PC-3 (cell line): Measurements from ENCODE around the gene IQSEC1. TPM values are rescaled to one million over a fixed set of nuclear protein-coding genes. Genes with fewer than 3 reads are reported as not detected.

ENCODE experiments used
- ATAC-seq: fragments of 200-7000 bp; cut with Tn5 transposase; 2 replicates; pipeline ENCODE4 v1.9.1; 2020; ENCODE audit warnings: mild to moderate bottlenecking, moderate library complexity
- BruUV-seq: library from RNA; stranded (reverse); fragments of 400-500 nt; replicated peaks from 2 replicates; lab custom pipeline; 2021; lab: Mats Ljungman, UMichigan
- CTCF ChIA-PET: fragments of 300-600 bp; sonication (Branson Sonifier 250); formaldehyde crosslinking; loops from one replicate; lab custom pipeline; 2022; ENCODE audit warnings: antibody characterized with exemption; lab: Charles Lee
- POLR2A ChIA-PET: fragments of 300-600 bp; sonication (Branson Sonifier 250); formaldehyde crosslinking; loops from one replicate; lab custom pipeline; 2022; ENCODE audit warnings: antibody characterized with exemption; ENCODE audit not compliant: unreplicated experiment; lab: Charles Lee
- DNase-seq: peaks from one replicate; pipeline ENCODE4 v3.0.0-alpha.2; 2015
- H2AFZ ChIP-seq: fragments of 300-600 bp; sonication (generic); 2 replicates; pipeline ENCODE4 v1.6.0; 2016; ENCODE audit warnings: antibody characterized with exemption, low read length
- H3F3A ChIP-seq: fragments of 300-600 bp; sonication (generic); one replicate; pipeline ENCODE4 v1.6.0; 2017; ENCODE audit warnings: antibody characterized with exemption, low read length, control low read depth, mild to moderate bottlenecking; ENCODE audit not compliant: unreplicated experiment
- H3K27ac ChIP-seq: fragments of 300-600 bp; sonication (generic); 2 replicates; pipeline ENCODE4 v1.5.1; 2016; ENCODE audit warnings: mild to moderate bottlenecking, low read length
- H3K27me3 ChIP-seq: fragments of 300-600 bp; sonication (generic); 2 replicates; pipeline ENCODE4 v1.6.1; 2016; ENCODE audit warnings: low read length, mixed read lengths
- H3K36me3 ChIP-seq: fragments of 300-600 bp; sonication (generic); 2 replicates; pipeline ENCODE4 v1.6.1; 2016; ENCODE audit warnings: low read depth, mixed run types, low read length, mixed read lengths
- H3K4me1 ChIP-seq: fragments of 300-600 bp; sonication (generic); 2 replicates; pipeline ENCODE4 v1.5.1; 2016; ENCODE audit warnings: low read length; ENCODE audit not compliant: insufficient read depth
- H3K4me2 ChIP-seq: fragments of 300-600 bp; sonication (generic); 2 replicates; pipeline ENCODE4 v1.6.0; 2016; ENCODE audit warnings: low read length
- H3K4me3 ChIP-seq: fragments of 300-600 bp; sonication (generic); 2 replicates; pipeline ENCODE4 v1.5.1; 2016; ENCODE audit warnings: mild to moderate bottlenecking, low read length, mixed read lengths
- H3K79me2 ChIP-seq: fragments of 300-600 bp; sonication (generic); 2 replicates; pipeline ENCODE4 v1.6.1; 2017; ENCODE audit warnings: low read length, mixed read lengths
- H3K9ac ChIP-seq: fragments of 300-600 bp; sonication (generic); 2 replicates; pipeline ENCODE4 v1.6.0; 2016; ENCODE audit warnings: mild to moderate bottlenecking, low read length
- H3K9me2 ChIP-seq: fragments of 300-600 bp; sonication (generic); replicated peaks from 2 replicates; pipeline ENCODE4 v1.6.1; 2016; ENCODE audit warnings: mixed run types, low read length, mixed read lengths
- H3K9me3 ChIP-seq: fragments of 300-600 bp; sonication (generic); 2 replicates; pipeline ENCODE4 v1.6.1; 2016; ENCODE audit warnings: low read length, mixed read lengths
- H4K20me1 ChIP-seq: fragments of 300-600 bp; sonication (generic); 2 replicates; pipeline ENCODE4 v1.6.1; 2016; ENCODE audit warnings: low read length, mixed read lengths
- CTCF ChIP-seq: fragments of 300-600 bp; sonication (generic); conservative IDR thresholded peaks from 2 replicates; pipeline ENCODE4 v1.5.1; 2017; ENCODE audit warnings: antibody characterized with exemption, low read depth, mild to moderate bottlenecking, low read length
- EZH2 ChIP-seq: fragments of 300-600 bp; sonication (generic); IDR thresholded peaks from one replicate; pipeline ENCODE4 v1.6.1; 2017; ENCODE audit warnings: antibody characterized with exemption, mild to moderate bottlenecking, low read length; ENCODE audit not compliant: unreplicated experiment
- EZH2phosphoT487 ChIP-seq: fragments of 300-600 bp; sonication (generic); IDR thresholded peaks from 2 replicates; pipeline ENCODE4 v1.6.1; 2018; ENCODE audit warnings: mild to moderate bottlenecking, antibody characterized with exemption, low read length, borderline replicate concordance
- intact Hi-C: fragments of 100-400 bp; cut with micrococcal nuclease; formaldehyde crosslinking; loops from 2 replicates; pipeline ENCODE4 v1.9.0; 2023
- total RNA-seq: library from RNA; depleted of rRNA; stranded (reverse); fragments of >200 nt; gene quantifications from 2 replicates; pipeline ENCODE4 v1.2.3, GENCODE V29; 2014

Gene IQSEC1
- total RNA-seq, 1 experiment from 2014 or later, result 37.9 TPM

- H3K36me3 ChIP-seq, result no peaks in the 10 kb centered on the region; the same call in 1 of the 2 replicates
- peaks cover 15% of the 10 kb centered on the region for H3K9me3 ChIP-seq
- no peaks in the 10 kb centered on the region for H3K9me2 ChIP-seq
- no peak overlapping the region for H2AFZ ChIP-seq
- CTCF ChIA-PET, result interaction anchor here (0.6 kb wide), 1 partner anchor 118 kb away, joined by 3 read pairs; no protein-coding TSS in a partner anchor
- POLR2A ChIA-PET, result no interaction called here
- TF ChIP-seq CTCF, result no peak
- TF ChIP-seq EZH2phosphoT487, result no peak
- no peak for TF ChIP-seq EZH2
- ATAC-seq (no peak), DNase-seq (no peak)
- H3K79me2 ChIP-seq, result no peaks in the 10 kb centered on the region
- H3K27me3 ChIP-seq, result no peaks in the 10 kb centered on the region
- intact Hi-C loops, result no loop called here
- H4K20me1 ChIP-seq, result no peaks in the 10 kb centered on the region
- H3K4me1 ChIP-seq, result no peaks in the 10 kb centered on the region
- no TSS peak for BruUV-seq
- H3F3A ChIP-seq, result no peaks in the 10 kb centered on the region
- no peak overlapping the region for H3K9ac ChIP-seq
- H3K4me2 ChIP-seq, result no peak overlapping the region
- no peak overlapping the region for H3K27ac ChIP-seq
- no peak overlapping the region for H3K4me3 ChIP-seq
Observed at GRCh38 chr3:12866836-12867235, 206.4 kb downstream of the IQSEC1 start.

- ATAC-seq (no peak), DNase-seq (no peak)
- no peak overlapping the region for H3K27ac ChIP-seq
- no peak overlapping the region for H3K9ac ChIP-seq
- no peak overlapping the region for H3K4me3 ChIP-seq
- no peaks in the 10 kb centered on the region for H3K79me2 ChIP-seq
- no peak overlapping the region for H3K4me2 ChIP-seq
- TF ChIP-seq EZH2phosphoT487 (no peak), EZH2 (no peak), CTCF (no peak)
- CTCF ChIA-PET, result no interaction called here
- H3K4me1 ChIP-seq, result no peaks in the 10 kb centered on the region
- no peaks in the 10 kb centered on the region for H3K27me3 ChIP-seq
- H2AFZ ChIP-seq, result no peak overlapping the region
- H3F3A ChIP-seq, result no peaks in the 10 kb centered on the region
- no peaks in the 10 kb centered on the region; the same call in 1 of the 2 replicates for H3K36me3 ChIP-seq
- H4K20me1 ChIP-seq, result no peaks in the 10 kb centered on the region
- intact Hi-C loops, result no loop called here
- H3K9me2 ChIP-seq, result no peaks in the 10 kb centered on the region
- H3K9me3 ChIP-seq, result peaks cover 15% of the 10 kb centered on the region
- BruUV-seq, result no TSS peak
- POLR2A ChIA-PET, result no interaction called here
Observed at GRCh38 chr3:12865271-12865670, 208.0 kb downstream of the IQSEC1 start.

DNA sequence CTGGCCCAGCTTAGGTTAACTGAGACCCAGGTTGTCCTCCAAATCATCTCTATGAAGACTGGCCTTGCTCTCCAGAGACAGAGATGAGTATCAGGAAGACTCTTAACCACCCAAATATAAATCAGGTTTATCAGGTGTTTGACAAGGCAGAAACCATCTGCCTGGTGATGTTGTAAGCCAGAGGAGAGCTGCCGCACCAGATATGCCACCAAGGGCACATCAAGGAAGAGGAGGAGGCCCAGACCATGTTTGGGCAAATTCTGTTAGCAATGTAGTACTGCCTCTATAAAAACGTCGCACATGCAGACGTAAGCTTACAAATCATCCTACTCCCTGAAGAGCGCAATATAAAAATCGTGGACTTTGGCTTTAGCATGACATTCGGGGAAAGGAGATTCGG lies 210.8 kb downstream of the IQSEC1 start:
- intact Hi-C loops, result no loop called here
- no peak for TF ChIP-seq EZH2
- no peak for TF ChIP-seq CTCF
- no peak for TF ChIP-seq EZH2phosphoT487
- Histone ChIP-seq H3K9me3 (peaks cover 15% of the 10 kb centered on the region), H3K9ac (no peak overlapping the region), H4K20me1 (no peaks in the 10 kb centered on the region), H3K79me2 (no peaks in the 10 kb centered on the region), H3K36me3 (no peaks in the 10 kb centered on the region; the same call in 1 of the 2 replicates), H2AFZ (no peak overlapping the region), H3K27ac (no peak overlapping the region), H3K27me3 (no peaks in the 10 kb centered on the region), H3K4me2 (no peak overlapping the region), H3K4me3 (no peak overlapping the region), H3K9me2 (no peaks in the 10 kb centered on the region), H3K4me1 (no peaks in the 10 kb centered on the region), H3F3A (no peaks in the 10 kb centered on the region)
- ChIA-PET CTCF (no interaction called here), POLR2A (no interaction called here)
- no peak for ATAC-seq
- BruUV-seq, result no TSS peak
- DNase-seq, result no peak
